ENCODE data around the gene TP53BP2.
"Not testable (repeated sequence)": the region's sequence is repeated elsewhere in the genome, so short reads cannot be mapped to it uniquely, and the experiment has no call there.

The TP53BP2 gene

GRCh38 chr1:223815865-223816264, 29.9 kb downstream of the TP53BP2 start:
- no peak for DNase-seq (ENCODE audit: low spot score)
- Histone ChIP-seq H3K36me3 (ENCODE audit: low read depth) (no peaks in the 10 kb centered on the region), H3K27me3 (ENCODE audit: insufficient read depth, poor library complexity, severe bottlenecking) (no peaks in the 10 kb centered on the region), H3K27ac (ENCODE audit: poor library complexity, severe bottlenecking) (peak overlapping the region; percentile 44), H3K9me3 (ENCODE audit: severe bottlenecking) (no peaks in the 10 kb centered on the region), H3K4me1 (ENCODE audit: insufficient read depth, poor library complexity, severe bottlenecking) (peaks cover 10% of the 10 kb centered on the region), H3K4me3 (ENCODE audit: severe bottlenecking) (no peak overlapping the region)
- peak; percentile 86 for ATAC-seq (ENCODE audit: low read depth)
- no peak for TF ChIP-seq CTCF (IDR thresholded peaks at IDR 0.05; ENCODE audit: poor library complexity, severe bottlenecking)

- Histone ChIP-seq H3K36me3 (ENCODE audit: low read depth) (no peaks in the 10 kb centered on the region), H3K4me3 (ENCODE audit: severe bottlenecking) (no peak overlapping the region), H3K27me3 (ENCODE audit: insufficient read depth, poor library complexity, severe bottlenecking) (no peaks in the 10 kb centered on the region), H3K27ac (ENCODE audit: poor library complexity, severe bottlenecking) (peak overlapping the region; percentile 44), H3K4me1 (ENCODE audit: insufficient read depth, poor library complexity, severe bottlenecking) (peaks cover 10% of the 10 kb centered on the region), H3K9me3 (ENCODE audit: severe bottlenecking) (no peaks in the 10 kb centered on the region)
- no peak for DNase-seq (ENCODE audit: low spot score)
- no peak for TF ChIP-seq CTCF (IDR thresholded peaks at IDR 0.05; ENCODE audit: poor library complexity, severe bottlenecking)
- no peak for ATAC-seq (ENCODE audit: low read depth)
These were observed 30.5 kb downstream of the TP53BP2 start for GRCh38 chr1:223815020-223815853.

GRCh38 chr1:223813645-223814044, 32.1 kb downstream of the TP53BP2 start:
- H3K27me3 ChIP-seq (ENCODE audit: insufficient read depth, poor library complexity, severe bottlenecking), result no peaks in the 10 kb centered on the region
- no peak overlapping the region for H3K4me3 ChIP-seq (ENCODE audit: severe bottlenecking)
- no peak overlapping the region for H3K27ac ChIP-seq (ENCODE audit: poor library complexity, severe bottlenecking)
- no peak for TF ChIP-seq CTCF (IDR thresholded peaks at IDR 0.05; ENCODE audit: poor library complexity, severe bottlenecking)
- no peaks in the 10 kb centered on the region for H3K36me3 ChIP-seq (ENCODE audit: low read depth)
- ATAC-seq (ENCODE audit: low read depth) (no peak), DNase-seq (ENCODE audit: low spot score) (no peak)
- H3K4me1 ChIP-seq (ENCODE audit: insufficient read depth, poor library complexity, severe bottlenecking), result peaks cover 10% of the 10 kb centered on the region
- H3K9me3 ChIP-seq (ENCODE audit: severe bottlenecking), result no peaks in the 10 kb centered on the region

GRCh38 chr1:223811634-223812101, 34.1 kb downstream of the TP53BP2 start:
- no peak for ATAC-seq (ENCODE audit: low read depth)
- Histone ChIP-seq H3K36me3 (ENCODE audit: low read depth) (peaks cover 5% of the 10 kb centered on the region; the same call in 1 of the 2 replicates), H3K27ac (ENCODE audit: poor library complexity, severe bottlenecking) (no peak overlapping the region), H3K4me1 (ENCODE audit: insufficient read depth, poor library complexity, severe bottlenecking) (peaks cover 10% of the 10 kb centered on the region), H3K27me3 (ENCODE audit: insufficient read depth, poor library complexity, severe bottlenecking) (no peaks in the 10 kb centered on the region), H3K9me3 (ENCODE audit: severe bottlenecking) (no peaks in the 10 kb centered on the region), H3K4me3 (ENCODE audit: severe bottlenecking) (no peak overlapping the region)
- peak; percentile 55 for TF ChIP-seq CTCF (IDR thresholded peaks at IDR 0.05; ENCODE audit: poor library complexity, severe bottlenecking)
- DNase-seq (ENCODE audit: low spot score), result no peak

- H3K4me3 ChIP-seq (ENCODE audit: severe bottlenecking), result no peak overlapping the region
- H3K9me3 ChIP-seq (ENCODE audit: severe bottlenecking), result no peaks in the 10 kb centered on the region
- ATAC-seq (ENCODE audit: low read depth), result no peak
- no peaks in the 10 kb centered on the region for H3K27me3 ChIP-seq (ENCODE audit: insufficient read depth, poor library complexity, severe bottlenecking)
- peaks cover 1% of the 10 kb centered on the region for H3K4me1 ChIP-seq (ENCODE audit: insufficient read depth, poor library complexity, severe bottlenecking)
- no peak for TF ChIP-seq CTCF (IDR thresholded peaks at IDR 0.05; ENCODE audit: poor library complexity, severe bottlenecking)
- H3K27ac ChIP-seq (ENCODE audit: poor library complexity, severe bottlenecking), result no peak overlapping the region
- H3K36me3 ChIP-seq (ENCODE audit: low read depth), result peaks cover 6% of the 10 kb centered on the region; the same call in 1 of the 2 replicates
- DNase-seq (ENCODE audit: low spot score), result no peak
These were observed 35.2 kb downstream of the TP53BP2 start for GRCh38 chr1:223810586-223810985.

GRCh38 chr1:223809905-223810304, 35.8 kb downstream of the TP53BP2 start:
- ATAC-seq (ENCODE audit: low read depth); DNase-seq (ENCODE audit: low spot score); H3K4me1 ChIP-seq (ENCODE audit: insufficient read depth, poor library complexity, severe bottlenecking); H3K27ac ChIP-seq (ENCODE audit: poor library complexity, severe bottlenecking); H3K27me3 ChIP-seq (ENCODE audit: insufficient read depth, poor library complexity, severe bottlenecking); H3K36me3 ChIP-seq (ENCODE audit: low read depth); H3K9me3 ChIP-seq (ENCODE audit: severe bottlenecking); H3K4me3 ChIP-seq (ENCODE audit: severe bottlenecking): not testable (repeated sequence)

Measured in RWPE2 (cell line).